CD4-positive, alpha-beta T cell treated with Interleukin-15 for 4 hours (primary cell): Measurements from ENCODE around the gene CD207.
"Not testable (repeated sequence)": the region's sequence is repeated elsewhere in the genome, so short reads cannot be mapped to it uniquely, and the experiment has no call there.

ENCODE experiments used
- DNase-seq: peaks from one replicate; pipeline ENCODE4 v3.0.0-alpha.2; 2020; ENCODE audit warnings: low spot score

The CD207 gene

DNA sequence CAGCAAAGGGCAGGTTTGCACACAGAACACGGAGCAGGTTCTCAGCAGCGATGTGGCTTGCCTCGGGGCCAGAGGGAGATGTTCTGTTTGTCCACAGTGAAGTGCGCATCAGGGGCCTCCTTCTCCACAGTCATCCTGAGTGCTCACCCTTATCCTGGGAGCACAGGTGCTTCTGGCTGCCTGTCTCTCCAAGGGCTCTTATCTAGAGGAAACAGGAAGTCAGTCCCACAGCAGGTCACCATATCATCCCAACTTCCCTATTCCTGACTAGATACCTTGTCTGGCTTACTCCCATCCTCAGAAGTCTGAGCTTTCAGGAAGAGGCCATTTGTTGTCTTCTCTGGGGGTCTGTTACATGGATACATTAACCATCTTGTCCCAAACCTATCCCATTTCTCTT, at the start of gene CD207:
Gene CD207 (minus strand): TSS at position 174 of the 400 bp plus-strand sequence. CDS start 40 bp downstream, at position 134.
- DNase-seq: no peak

DNA sequence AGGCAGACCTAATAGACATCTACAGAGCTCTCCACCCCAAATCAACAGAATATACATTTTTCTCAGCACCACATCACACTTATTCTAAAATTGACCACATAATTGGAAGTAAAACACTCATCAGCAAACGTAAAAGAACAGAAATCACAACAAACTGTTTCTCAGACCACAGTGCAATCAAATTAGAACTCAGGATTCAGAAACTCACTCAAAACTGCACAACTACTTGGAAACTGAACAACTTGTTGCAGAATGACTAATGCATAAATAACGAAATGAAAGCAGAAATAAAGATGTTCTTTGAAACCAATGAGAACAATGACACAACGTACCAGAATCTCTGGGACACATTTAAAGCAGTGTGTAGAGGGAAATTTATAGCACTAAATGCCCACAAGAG, 42.9 kb upstream of the CD207 start:
- DNase-seq: not testable (repeated sequence)

DNA sequence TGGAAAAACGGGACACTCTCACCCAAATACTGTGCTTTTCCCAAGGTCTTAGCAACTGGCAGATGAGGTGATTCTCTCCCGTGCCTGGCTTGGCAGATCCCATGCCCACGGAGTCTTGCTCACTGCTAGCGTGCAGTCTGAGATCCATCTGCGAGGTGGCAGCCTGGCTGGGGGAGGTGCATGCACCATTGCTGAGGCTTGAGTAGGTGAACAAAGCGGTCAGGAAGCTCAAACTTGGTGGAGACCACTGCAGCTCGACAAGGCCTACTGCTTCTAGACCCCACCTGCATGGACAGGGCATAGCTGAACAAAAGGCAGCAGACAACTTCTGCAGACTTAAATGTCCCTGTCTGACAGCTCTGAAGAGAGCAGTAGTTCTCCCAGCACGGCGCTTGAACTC, 40.5 kb upstream of the CD207 start:
- not testable (repeated sequence) for DNase-seq

DNA sequence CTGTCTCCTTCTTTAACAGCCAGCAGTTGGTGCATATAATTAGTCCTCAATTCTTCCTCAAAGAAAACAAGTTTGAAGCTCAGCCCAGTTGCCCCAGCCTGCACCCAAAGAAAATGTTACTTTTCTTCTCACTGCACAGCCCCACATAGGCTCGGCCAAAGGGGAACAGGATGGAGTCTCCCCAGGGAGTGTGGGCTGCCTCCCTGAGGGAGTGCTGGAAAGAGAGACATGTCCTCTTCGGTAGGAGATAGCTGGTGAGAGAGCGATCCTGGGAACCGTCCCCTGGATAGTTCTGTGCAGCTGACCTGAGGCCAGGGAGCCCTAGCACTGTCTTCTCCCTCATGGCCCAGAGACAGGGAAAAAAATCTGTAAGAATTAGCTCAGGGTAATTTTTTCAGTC, 37.9 kb upstream of the CD207 start:
- no peak for DNase-seq

DNA sequence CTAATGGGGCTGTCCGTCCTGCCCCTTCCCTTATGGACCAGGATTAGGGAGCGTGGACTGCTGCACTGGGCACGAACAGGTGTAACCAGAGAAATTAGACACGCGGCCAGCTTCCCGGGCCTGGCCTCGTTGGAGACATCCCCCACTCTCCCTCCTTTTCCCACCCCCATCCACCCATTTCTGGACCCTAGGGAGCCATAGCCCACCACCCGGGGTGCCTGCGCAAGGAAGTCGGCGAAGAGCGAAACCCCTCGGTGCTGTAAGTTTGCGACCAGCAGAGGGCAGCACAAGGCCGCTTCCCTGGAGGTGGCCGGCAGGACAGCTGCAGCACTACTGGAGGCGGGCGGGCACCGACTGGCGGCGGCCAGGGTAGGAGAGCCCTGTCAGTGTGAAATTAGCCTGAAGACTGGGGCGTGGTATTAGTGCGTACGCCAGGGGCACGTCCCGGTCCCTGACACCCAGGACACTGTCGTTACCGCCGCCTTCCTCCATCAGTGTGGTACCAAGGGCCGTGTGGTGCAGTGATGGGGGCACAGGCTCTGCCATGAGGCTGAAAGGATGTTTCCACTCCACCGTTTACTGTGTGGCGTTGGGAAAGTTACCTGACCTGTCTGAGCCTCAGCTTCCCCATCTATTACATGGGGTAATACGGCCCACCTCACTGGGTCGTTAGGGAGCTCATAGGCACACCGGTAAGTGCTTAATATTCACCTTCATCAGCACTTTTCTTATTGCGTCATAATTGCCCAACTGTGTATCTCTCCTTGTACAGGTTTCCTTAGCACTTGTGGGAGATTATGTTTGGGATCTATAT, 36.0 kb upstream of the CD207 start:
- DNase-seq: peak; percentile 74

DNA sequence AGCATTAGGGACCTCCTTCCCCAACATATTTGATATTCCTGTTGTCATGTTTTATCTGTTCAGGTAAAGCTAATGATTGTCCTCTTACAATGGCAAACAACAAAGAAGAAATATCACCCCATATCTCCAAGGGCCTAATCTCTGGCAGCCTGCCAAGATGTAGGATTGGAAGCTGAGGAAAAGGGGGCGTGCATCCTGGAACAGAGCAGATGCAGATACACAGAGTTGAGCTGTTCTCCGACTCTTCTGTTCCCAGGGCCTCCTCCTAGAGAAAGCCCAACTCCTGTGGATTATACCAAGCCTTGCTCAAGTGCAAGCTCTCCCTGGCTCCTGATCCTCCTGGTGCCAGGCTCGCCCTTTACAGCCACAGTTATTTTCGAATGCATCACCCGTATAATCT, 35.2 kb upstream of the CD207 start:
- no peak for DNase-seq

DNA sequence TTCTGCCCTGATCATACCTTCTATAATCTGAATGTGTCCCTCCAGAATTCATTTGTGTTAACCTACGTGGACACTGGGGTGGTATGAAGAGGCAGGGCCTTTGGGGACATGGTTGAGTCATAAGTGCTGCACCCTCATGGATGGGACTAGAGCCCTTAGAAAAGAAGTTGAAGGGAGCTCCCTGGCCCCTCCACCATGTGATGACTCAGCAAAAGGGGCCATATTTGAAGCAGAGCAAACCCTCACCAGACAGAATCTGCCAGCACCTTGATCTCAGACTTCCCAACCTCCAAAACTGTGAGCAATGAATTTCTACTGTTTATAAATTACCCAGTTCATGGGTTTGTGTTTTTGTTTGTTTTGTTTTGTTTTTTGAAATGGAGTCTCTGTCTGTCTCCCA, 33.4 kb upstream of the CD207 start:
- DNase-seq: no peak

DNA sequence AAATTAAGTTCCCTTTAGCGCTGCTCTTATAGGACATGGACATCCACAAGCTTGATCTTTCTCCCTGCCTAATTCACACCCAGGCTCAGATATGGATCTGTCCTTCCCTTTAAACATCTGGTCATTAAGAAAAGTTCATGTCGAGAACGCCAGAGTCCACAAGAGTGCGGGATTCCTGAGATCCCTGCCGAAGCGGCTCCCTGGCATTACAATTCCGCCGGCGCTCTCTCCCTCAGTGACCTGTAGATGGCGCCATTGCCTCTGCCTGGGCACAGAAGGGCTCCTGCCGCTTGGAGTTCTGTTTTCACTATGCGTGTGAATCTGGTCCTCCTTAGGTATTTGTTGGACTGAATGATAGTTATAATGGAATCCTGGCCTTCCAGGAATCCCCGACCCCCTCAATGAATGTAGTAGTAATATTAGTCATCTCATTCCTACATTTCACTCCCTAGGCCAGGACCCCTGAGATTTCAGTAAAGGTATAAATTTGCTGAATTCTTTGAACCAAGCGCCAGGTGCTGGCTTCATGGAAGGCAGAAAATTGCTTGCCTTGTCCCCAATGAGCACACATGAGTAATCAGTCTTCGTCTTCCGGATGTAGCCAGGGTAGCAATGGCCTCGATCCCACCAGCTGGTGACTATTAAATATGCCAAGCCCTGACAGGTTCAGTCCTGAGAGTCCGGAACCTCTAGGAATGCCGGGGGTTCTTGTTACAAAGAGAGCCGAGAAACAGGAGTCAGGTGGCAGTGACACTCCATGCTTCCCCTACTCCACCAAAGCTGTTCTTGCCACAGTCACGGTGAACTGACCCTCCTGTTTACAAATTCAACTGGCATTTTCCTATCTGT, 26.4 kb upstream of the CD207 start:
- peak; percentile 68 for DNase-seq

DNA sequence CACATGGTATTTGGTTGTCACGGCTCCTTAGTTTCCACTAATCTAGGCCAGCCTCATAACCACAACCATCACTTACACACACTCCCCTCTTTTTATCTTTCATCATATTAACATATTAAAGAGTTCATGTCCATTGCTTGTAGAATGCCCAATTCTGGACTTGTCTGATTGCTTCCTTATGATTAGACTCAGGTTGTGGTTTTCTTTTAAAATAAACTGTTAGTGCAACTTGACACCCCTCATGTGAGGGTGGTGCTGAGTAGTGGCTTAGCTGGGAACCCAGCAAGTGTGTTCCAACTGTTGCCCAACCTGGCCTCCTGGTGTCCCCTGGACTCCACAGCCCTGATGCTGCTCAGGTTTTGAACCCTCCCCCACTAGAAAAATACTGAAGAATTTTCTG, 20.1 kb upstream of the CD207 start:
- no peak for DNase-seq

DNA sequence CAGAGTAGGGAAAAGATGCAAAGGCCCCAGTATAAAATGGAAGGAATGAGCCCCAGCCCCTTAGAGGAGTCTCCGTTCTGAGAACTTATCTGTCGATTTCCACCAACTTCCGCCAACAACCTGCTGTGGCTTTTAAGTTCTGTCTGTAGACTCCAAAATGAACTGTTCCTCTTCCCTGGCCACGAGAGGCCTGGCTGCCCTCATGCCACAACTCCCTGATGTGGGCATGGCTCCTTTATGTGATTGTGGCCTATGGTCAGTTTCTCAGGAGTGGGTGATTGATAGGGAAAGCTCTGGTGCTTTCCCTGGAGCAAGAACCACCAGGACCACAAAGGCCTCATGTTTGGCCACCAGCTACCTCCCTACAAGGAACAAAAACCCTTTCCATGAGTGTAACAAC, 18.8 kb upstream of the CD207 start:
- no peak for DNase-seq

DNA sequence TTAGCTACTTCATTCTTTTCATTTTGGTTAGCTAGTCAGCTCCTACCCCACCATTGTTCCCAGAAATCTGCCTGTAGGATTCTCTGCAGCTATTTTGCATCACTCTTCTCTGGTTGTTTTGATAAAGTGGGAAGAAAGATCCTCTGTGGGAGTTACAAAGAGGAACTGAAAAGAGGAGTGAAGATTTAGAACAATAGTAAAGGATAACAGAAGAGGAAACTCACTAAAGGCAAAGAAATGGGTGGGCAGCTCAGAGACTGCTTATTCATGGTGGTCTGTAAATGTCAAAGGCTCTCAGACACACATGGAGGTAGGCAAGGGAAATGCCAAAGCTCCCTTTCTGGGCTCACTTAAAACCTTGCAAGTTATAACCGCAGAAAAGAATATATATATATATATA, 17.2 kb upstream of the CD207 start:
- DNase-seq: no peak

DNA sequence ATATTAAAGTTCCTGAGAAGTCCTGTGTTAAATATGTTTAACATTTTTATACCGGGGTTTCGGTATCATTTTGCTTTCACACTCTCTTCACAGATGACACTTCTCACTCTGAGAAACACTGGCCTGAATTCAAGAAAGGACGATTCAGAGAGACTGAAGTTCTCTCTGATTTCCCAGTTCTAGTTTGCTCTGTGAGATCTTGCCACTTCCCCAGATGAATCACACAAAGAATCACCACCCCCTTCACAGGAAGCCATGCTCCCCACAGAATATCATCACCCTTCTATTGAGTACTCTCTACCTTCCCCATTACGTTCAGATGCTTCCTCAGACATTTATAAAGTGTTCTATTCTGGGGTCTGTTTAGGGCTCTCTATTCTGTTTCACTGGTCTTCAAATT, 16.1 kb upstream of the CD207 start:
- peak; percentile 52 for DNase-seq

DNA sequence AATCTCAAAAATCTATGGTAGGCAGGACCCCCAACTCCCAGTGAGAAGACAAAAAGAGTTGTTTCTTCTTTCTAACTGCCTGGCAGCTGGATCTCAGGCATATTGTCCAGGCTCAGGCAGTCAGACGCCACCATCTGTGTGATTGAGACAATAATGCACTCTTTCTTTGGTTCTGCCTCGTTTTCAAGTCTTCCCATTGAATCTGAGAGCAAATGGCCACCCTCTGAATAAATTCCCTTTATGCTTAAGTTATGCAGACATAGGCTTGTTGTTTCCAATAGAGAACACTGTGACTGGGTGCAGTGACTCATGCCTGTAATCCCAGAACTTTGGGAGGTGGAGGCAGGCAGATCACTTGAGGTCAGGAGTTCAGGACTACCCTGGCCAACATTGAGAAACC, 15.3 kb upstream of the CD207 start:
- DNase-seq: no peak

DNA sequence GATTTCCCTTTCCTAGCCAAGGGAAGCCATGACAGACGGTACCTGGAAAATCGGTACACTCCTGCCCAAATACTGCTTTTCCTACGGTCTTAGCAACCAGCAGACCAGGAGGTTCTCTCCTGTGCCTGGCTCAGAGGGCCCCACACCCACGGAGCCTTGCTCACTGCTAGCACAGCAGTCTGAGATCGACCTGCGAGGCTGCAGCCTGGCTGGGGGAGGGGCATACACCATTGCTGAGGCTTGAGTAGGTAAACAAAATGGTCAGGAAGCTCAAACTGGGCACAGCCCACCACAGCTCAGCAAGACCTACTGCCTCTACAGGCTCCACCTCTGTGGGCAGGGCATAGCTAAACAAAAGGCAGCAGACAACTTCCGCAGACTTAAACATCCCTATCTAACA, 6.8 kb upstream of the CD207 start:
- DNase-seq: no peak

DNA sequence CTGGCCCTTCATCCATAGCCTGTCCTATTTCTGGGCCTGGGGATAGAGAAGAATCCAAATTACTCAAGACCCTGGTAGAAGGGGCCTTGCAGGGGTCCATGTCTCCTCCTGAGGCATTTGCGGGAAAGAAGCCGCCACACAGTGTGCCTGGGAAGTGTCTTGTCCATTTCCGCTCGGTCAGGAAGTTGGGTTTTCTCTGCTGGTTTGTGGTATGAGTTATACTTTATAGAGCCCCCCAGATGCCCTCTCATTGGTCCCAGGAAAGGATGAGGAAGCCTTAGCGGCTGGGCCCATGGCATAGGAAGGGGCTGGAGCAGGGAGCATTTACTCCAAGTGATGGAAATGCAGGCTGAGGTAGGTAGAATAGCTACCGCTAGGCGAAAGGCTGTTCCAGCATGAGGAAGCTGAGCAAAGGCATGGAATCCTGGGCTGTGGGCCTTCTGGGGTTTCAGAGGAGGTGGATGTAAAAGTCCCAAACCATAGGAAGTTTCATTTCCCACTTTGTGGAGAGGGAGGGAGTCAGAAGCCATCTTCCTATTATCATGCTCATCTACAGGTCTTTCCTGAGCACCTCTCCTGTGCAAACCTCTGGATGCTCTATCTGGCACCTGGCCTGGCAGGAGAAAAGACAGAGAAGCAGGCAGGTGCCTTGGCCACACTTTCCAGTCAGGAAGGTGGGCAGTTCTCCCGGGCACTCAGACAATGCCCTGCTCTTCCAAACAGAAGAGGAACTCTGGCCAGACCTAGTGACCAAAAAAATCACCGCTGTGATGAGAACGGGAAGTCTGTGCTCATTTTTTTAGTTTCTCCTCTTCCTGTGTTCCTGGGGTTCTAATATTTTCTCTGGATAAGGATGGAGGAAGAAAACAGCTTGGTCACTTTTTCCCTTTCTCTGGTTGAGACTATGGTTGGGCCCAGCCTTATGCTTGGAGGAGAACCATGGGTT, 2.6 kb upstream of the CD207 start:
- no peak for DNase-seq

DNA sequence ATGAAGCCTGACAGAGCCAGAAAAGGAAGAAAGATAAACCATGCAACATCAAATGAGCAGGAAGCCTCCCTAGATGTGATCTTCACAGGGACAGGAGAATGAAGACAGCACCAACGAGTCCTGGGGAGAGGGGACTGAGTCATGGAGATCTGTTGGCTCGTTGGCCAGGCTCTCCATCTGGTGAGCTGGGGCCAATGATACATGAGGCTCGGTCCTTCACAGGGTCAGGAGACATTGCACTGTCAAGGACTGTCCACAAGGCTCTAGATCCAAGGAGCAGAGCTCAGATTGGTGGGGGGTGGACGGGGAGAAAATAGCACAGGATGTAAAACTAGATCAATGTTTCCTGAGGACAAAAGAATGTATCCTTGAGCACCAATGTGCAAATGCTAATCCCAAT, 735 bp downstream of the CD207 start:
- no peak for DNase-seq

DNA sequence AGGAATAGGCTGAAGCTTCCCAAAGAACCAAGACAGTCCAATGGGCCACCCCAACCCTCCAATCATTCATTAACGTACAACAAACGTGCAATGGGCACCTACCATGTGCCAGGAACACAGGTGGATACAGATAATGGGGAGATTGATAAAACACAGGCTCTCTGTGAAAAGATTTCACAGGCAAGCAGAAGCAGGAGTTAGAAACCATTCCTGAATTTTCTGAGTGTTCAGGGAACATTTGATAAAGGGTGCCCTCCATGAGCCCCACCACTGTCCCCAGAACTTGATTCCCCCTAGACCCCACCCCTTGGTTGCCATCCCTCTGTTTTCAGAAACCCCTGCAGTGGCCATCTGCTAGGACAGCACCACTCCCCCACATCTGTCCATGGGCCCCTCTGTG, 1.5 kb downstream of the CD207 start:
- no peak for DNase-seq

DNA sequence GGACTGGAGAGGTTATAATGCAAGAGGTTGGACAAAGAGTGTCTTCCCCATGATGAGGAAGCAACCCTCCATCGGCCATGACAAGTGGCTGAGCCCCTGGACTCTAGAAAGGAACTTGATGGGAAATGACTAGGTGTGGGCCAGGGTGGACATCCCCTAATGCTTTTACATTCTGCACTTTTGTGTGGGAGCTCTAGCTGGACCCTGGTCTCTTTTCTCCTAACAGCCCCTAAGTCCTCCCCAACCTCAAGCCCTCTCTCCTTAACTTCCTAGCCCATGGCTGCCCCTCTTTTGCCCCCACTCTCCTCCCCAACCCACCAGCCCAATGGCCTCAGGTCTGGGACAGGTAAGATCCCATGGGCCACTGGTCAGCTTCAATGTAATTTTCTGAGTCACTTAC, 2.4 kb downstream of the CD207 start:
- DNase-seq: no peak

DNA sequence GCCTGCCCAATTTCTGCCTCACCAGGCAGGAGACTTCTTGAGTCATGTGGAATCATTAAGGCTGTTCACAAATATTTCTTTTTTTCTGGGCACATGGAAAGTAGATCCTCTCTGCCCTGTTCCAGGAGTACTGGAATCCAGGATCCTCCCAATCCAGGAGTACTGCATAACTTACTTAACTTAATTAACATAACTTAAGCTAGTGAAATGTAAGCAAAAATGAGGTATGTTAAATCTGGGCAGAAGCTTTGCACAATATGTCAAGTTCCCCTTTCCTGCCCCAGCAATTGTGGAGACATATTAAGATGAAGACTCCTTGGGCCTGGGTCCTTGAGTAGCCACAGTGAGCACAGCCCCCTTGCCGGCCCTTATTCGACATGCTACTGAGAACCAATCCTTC, 3.2 kb downstream of the CD207 start:
- DNase-seq: no peak

DNA sequence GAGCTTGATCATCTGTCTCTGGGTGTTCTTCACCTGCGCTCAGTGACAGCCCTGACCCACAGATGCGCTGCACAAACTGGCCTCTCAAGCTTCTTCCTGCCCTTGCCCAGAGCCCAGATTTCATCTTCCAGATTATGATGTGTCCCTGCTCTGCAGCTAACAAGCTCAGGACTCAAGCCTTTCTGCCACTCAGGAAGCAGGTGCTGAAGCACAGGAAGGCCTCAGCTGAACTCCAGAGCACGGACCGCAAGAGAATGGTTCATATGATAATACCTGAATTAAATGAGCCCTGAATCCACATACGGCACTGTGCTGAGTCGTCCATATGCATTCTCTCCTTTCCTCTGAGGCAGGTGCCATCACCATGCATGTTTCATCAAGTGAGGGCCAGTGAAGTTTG, 3.8 kb downstream of the CD207 start:
- DNase-seq: no peak

DNA sequence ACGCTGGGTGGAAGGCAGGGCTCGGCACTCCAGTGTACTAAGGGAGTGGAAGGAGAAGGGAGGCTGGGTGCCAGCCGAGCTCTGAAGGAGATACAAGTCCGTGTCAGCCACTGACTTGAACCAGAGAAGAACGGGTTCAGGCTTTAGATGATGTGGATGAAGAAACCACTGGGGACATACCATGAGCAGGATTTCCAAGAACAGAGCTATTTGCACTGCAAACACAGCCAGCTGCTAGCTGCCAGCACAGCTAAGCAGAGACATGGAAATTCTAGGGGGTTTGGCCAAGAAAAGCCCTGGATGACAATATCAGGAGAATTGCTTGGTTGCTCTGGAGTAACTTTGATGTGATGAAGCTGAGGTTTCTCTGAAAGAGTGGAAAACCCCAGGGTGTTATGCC, 5.2 kb downstream of the CD207 start:
- DNase-seq: no peak

DNA sequence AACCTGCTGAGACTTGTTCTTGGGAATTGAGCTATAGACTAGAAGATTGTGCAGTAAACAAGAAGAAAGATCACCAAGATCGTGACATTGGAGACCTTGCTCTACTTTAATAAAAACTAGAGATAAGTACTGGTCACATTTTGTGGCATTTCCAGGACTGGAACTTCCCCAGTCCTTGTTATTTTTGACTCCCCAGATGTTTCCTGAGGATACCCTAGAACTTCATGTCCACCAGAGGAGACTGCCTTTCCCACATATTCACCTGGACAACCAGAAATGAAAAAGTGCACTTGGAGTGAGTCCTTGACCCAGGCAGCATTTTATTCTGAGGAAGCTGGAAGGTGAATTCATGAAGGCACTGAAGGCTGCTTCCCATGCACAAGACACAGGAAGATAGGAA, 5.7 kb downstream of the CD207 start:
- DNase-seq: no peak
